Kidney epithelial cell (primary cell): Measurements from ENCODE around the gene MGAT4B. TPM values are rescaled to one million over a fixed set of nuclear protein-coding genes. Genes with fewer than 3 reads are reported as not detected.
"Not testable (repeated sequence)": the region's sequence is repeated elsewhere in the genome, so short reads cannot be mapped to it uniquely, and the experiment has no call there.

Experiments
- DNase-seq: peaks from one replicate; pipeline ENCODE4 v3.0.0-alpha.2; 2010; ENCODE audit warnings: low read depth
- H3K27me3 ChIP-seq: 2 replicates; pipeline ENCODE4 v1.6.0; 2011; ENCODE audit warnings: low read length; ENCODE audit not compliant: control insufficient read depth, insufficient read depth
- H3K36me3 ChIP-seq: 2 replicates; pipeline ENCODE4 v1.5.1; 2011; ENCODE audit warnings: low read length; ENCODE audit not compliant: control insufficient read depth, insufficient read depth
- H3K4me3 ChIP-seq: 2 replicates; pipeline ENCODE4 v1.5.1; 2011; ENCODE audit warnings: low read depth, mild to moderate bottlenecking, control low read depth, low read length
- CTCF ChIP-seq: IDR thresholded peaks from 2 replicates; pipeline ENCODE4 v1.5.1; 2011; ENCODE audit warnings: mild to moderate bottlenecking, moderate library complexity, low read length, control low read depth, inconsistent platforms; ENCODE audit not compliant: insufficient read depth, poor library complexity, severe bottlenecking
- total RNA-seq: library from RNA; depleted of rRNA; stranded (reverse); fragments of >200 nt; gene quantifications from 2 replicates; pipeline ENCODE4 v1.2.3, GENCODE V29; 2015

Gene MGAT4B
- total RNA-seq, 1 donor from 2014 or later, result 540 TPM

GRCh38 chr5:179792612-179793467, 13.8 kb downstream of the MGAT4B start:
- DNase-seq, result no peak
- no peaks in the 10 kb centered on the region for H3K27me3 ChIP-seq
- no peak for TF ChIP-seq CTCF
- H3K4me3 ChIP-seq, result no peak overlapping the region
- H3K36me3 ChIP-seq, result no peaks in the 10 kb centered on the region

- no peaks in the 10 kb centered on the region for H3K36me3 ChIP-seq
- H3K4me3 ChIP-seq, result no peak overlapping the region
- H3K27me3 ChIP-seq, result no peaks in the 10 kb centered on the region
- TF ChIP-seq CTCF, result no peak
- no peak for DNase-seq
These were observed 14.6 kb downstream of the MGAT4B start for GRCh38 chr5:179791881-179792611.

- H3K36me3 ChIP-seq, result not testable (repeated sequence)
These were observed 17.4 kb downstream of the MGAT4B start for GRCh38 chr5:179789278-179789677.

GRCh38 chr5:179788193-179788854, 18.3 kb downstream of the MGAT4B start:
- DNase-seq, result no peak
- Histone ChIP-seq H3K36me3 (no peaks in the 10 kb centered on the region), H3K4me3 (no peak overlapping the region), H3K27me3 (no peaks in the 10 kb centered on the region)
- no peak for TF ChIP-seq CTCF

More at GRCh38 chr5:179789278-179789677, 17.4 kb downstream of the MGAT4B start:
- not testable (repeated sequence) for DNase-seq, H3K4me3 ChIP-seq, H3K27me3 ChIP-seq

GRCh38 chr5:179786861-179787260, 19.8 kb downstream of the MGAT4B start:
- Histone ChIP-seq H3K36me3 (no peaks in the 10 kb centered on the region), H3K4me3 (no peak overlapping the region), H3K27me3 (no peaks in the 10 kb centered on the region)
- no peak for DNase-seq
- TF ChIP-seq CTCF, result no peak

GRCh38 chr5:179783128-179783527, 23.5 kb downstream of the MGAT4B start:
- Histone ChIP-seq H3K36me3 (no peaks in the 10 kb centered on the region), H3K4me3 (no peak overlapping the region), H3K27me3 (no peaks in the 10 kb centered on the region)
- no peak for DNase-seq
- TF ChIP-seq CTCF, result no peak
